Stimulated activated CD8-positive, alpha-beta memory T cell treated with anti-CD3 and anti-CD28 coated beads, Interleukin-15, amount 100 ng/mL, for 1 hour (primary cell): ENCODE data around the gene FANCI.
A peak's percentile ranks its signal among the peaks of the same experiment; 100 is the strongest.

Experiments used
- DNase-seq: peaks from one replicate; pipeline ENCODE4 v3.0.0-alpha.2; 2020; ENCODE audit warnings: low read depth

Gene FANCI

GRCh38 chr15:89361451-89362202, 117.8 kb downstream of the FANCI start:
- DNase-seq, result peak; percentile 24

GRCh38 chr15:89362203-89363101, 118.7 kb downstream of the FANCI start:
- DNase-seq, result no peak

GRCh38 chr15:89363133-89363532, 119.4 kb downstream of the FANCI start:
- DNase-seq, result no peak

GRCh38 chr15:89363770-89364169, 120.0 kb downstream of the FANCI start:
- no peak for DNase-seq

GRCh38 chr15:89364341-89364740, 120.6 kb downstream of the FANCI start:
- DNase-seq, result no peak

GRCh38 chr15:89364741-89365450, 121.1 kb downstream of the FANCI start:
- no peak for DNase-seq

GRCh38 chr15:89365462-89366065, 121.8 kb downstream of the FANCI start:
- no peak for DNase-seq
